Loucy (cell line): Measurements from ENCODE around the gene COL25A1.

ENCODE experiments used
- H2AFZ ChIP-seq: fragments of 200-600 bp; sonication (generic); 2 replicates; pipeline ENCODE4 v1.6.0; 2016; ENCODE audit warnings: antibody characterized with exemption, mild to moderate bottlenecking, low read length, moderate library complexity
- H3F3A ChIP-seq: fragments of 200-600 bp; 2 replicates; pipeline ENCODE4 v1.6.0; 2016; ENCODE audit warnings: antibody characterized with exemption, low read depth, mild to moderate bottlenecking
- H3K27me3 ChIP-seq: fragments of 200-600 bp; sonication (generic); 2 replicates; pipeline ENCODE4 v1.6.1; 2014; ENCODE audit warnings: low read length, mild to moderate bottlenecking; ENCODE audit not compliant: insufficient read depth, poor library complexity, severe bottlenecking
- H3K36me3 ChIP-seq: fragments of 200-600 bp; sonication (generic); 2 replicates; pipeline ENCODE4 v1.6.1; 2016; ENCODE audit warnings: low read length; ENCODE audit not compliant: insufficient read depth
- H3K4me1 ChIP-seq: fragments of 200-600 bp; sonication (generic); 2 replicates; pipeline ENCODE4 v1.5.1; 2014; ENCODE audit warnings: low read length, mild to moderate bottlenecking; ENCODE audit not compliant: insufficient read depth, poor library complexity, severe bottlenecking
- H3K4me2 ChIP-seq: fragments of 200-600 bp; sonication (generic); 2 replicates; pipeline ENCODE4 v1.6.0; 2014; ENCODE audit warnings: antibody characterized with exemption, low read length, low read depth, mild to moderate bottlenecking; ENCODE audit not compliant: poor library complexity, severe bottlenecking
- H3K4me3 ChIP-seq: fragments of 200-600 bp; sonication (generic); 2 replicates; pipeline ENCODE4 v1.5.1; 2014; ENCODE audit warnings: low read length, mild to moderate bottlenecking, mixed read lengths; ENCODE audit not compliant: poor library complexity, severe bottlenecking
- H3K79me2 ChIP-seq: fragments of 200-600 bp; sonication (generic); 2 replicates; pipeline ENCODE4 v1.6.1; 2014; ENCODE audit warnings: low read length; ENCODE audit not compliant: insufficient read depth
- H3K9ac ChIP-seq: fragments of 200-600 bp; sonication (generic); 2 replicates; pipeline ENCODE4 v1.6.0; 2014; ENCODE audit warnings: mild to moderate bottlenecking, low read depth, low read length, moderate library complexity; ENCODE audit not compliant: poor library complexity, severe bottlenecking
- H3K9me2 ChIP-seq: fragments of 200-600 bp; sonication (generic); replicated peaks from 2 replicates; pipeline ENCODE4 v1.6.1; 2016; ENCODE audit warnings: low read depth, low read length, mixed read lengths
- H3K9me3 ChIP-seq: fragments of 200-600 bp; sonication (generic); 2 replicates; pipeline ENCODE4 v1.6.1; 2014; ENCODE audit warnings: mild to moderate bottlenecking, antibody characterized with exemption, low read length, low read depth; ENCODE audit not compliant: insufficient read depth
- H4K20me1 ChIP-seq: fragments of 200-600 bp; sonication (generic); 2 replicates; pipeline ENCODE4 v1.6.0; 2014; ENCODE audit warnings: antibody characterized with exemption, low read length, mild to moderate bottlenecking; ENCODE audit not compliant: insufficient read depth, poor library complexity, severe bottlenecking
- EZH2phosphoT487 ChIP-seq: fragments of 200-600 bp; IDR thresholded peaks from 2 replicates; pipeline ENCODE4 v1.6.1; 2018; ENCODE audit warnings: antibody characterized with exemption, mild to moderate bottlenecking, moderate library complexity, borderline replicate concordance
- TF ChIP-seq, protein P1 (sequence below): fragments of 200-600 bp; sonication (generic); conservative IDR thresholded peaks from 2 replicates; pipeline ENCODE4 v1.5.1; 2014; ENCODE audit warnings: mild to moderate bottlenecking, antibody characterized with exemption, low read length

The COL25A1 gene

DNA sequence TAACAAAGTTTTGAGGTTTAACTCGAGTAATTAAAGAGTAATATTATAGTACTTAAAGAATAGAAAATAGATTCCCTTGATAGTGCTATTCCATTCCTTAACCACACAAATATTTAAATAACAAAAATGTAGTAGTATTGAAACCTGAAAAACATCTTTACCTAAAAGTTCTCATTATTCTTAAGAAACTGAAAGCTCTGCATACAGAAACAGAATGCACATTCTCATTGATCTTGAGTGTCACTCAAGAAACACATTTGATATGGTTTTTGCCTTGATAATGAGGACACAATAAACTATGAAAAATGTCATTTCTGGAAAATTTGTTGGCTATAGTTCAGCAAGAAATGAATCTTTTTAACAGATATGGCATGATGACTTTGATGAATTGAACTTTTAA is 268.5 kb downstream of the COL25A1 start:
- Histone ChIP-seq H4K20me1 (no peaks in the 10 kb centered on the region), H3K4me2 (no peak overlapping the region), H3K9ac (no peak overlapping the region), H3K79me2 (no peaks in the 10 kb centered on the region), H3F3A (no peaks in the 10 kb centered on the region), H3K9me3 (no peaks in the 10 kb centered on the region), H3K27me3 (no peaks in the 10 kb centered on the region), H3K4me1 (no peaks in the 10 kb centered on the region), H3K4me3 (no peak overlapping the region), H2AFZ (no peak overlapping the region), H3K9me2 (no peaks in the 10 kb centered on the region), H3K36me3 (no peaks in the 10 kb centered on the region)
- TF ChIP-seq EZH2phosphoT487: no peak
- TF ChIP-seq, protein P1, sequence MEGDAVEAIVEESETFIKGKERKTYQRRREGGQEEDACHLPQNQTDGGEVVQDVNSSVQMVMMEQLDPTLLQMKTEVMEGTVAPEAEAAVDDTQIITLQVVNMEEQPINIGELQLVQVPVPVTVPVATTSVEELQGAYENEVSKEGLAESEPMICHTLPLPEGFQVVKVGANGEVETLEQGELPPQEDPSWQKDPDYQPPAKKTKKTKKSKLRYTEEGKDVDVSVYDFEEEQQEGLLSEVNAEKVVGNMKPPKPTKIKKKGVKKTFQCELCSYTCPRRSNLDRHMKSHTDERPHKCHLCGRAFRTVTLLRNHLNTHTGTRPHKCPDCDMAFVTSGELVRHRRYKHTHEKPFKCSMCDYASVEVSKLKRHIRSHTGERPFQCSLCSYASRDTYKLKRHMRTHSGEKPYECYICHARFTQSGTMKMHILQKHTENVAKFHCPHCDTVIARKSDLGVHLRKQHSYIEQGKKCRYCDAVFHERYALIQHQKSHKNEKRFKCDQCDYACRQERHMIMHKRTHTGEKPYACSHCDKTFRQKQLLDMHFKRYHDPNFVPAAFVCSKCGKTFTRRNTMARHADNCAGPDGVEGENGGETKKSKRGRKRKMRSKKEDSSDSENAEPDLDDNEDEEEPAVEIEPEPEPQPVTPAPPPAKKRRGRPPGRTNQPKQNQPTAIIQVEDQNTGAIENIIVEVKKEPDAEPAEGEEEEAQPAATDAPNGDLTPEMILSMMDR: no peak

DNA sequence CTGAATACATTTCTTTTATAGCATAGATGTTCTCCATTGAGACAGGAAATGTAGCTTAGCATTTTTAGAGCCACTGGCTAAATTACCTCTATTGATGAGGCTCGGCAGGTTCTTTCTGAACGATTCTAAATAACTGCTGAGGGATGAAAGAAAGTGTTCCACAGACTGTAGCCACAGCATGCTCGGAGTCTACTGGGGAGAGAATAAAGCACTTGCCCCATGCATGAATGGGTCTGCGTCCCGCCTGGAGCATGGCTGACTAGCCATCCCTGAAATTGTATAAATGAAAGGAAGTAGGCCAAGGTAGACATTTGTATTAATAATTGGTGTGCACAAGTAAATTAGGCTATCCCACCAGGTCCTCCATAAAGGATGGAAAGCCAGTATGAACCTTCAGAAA is 269.8 kb downstream of the COL25A1 start:
- Histone ChIP-seq H3K4me1 (no peaks in the 10 kb centered on the region), H3K9me2 (no peaks in the 10 kb centered on the region), H4K20me1 (no peaks in the 10 kb centered on the region), H2AFZ (no peak overlapping the region), H3K79me2 (no peaks in the 10 kb centered on the region), H3K4me2 (no peak overlapping the region), H3K9me3 (no peaks in the 10 kb centered on the region), H3K27me3 (no peaks in the 10 kb centered on the region), H3F3A (no peaks in the 10 kb centered on the region), H3K4me3 (no peak overlapping the region), H3K36me3 (no peaks in the 10 kb centered on the region), H3K9ac (no peak overlapping the region)
- TF ChIP-seq, protein P1: no peak
- TF ChIP-seq EZH2phosphoT487: no peak

DNA sequence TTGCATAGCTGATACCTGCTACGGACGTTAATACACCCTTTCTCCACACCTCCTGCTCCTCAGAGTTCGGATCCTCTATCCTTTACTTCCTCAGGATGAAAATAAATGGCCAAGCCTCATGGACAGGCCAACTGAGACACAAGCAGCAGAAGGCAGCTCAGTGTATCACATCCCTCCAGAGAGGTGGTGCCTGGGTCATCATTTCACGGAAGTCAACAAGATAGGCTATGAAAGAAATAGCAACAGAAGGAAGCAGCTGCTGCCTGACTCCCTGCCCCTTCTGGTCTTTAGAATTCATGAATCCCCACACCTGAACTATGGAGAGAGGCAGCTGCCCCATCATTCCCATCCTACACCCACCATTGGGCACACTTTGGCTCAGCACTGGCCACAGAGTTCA is 272.5 kb downstream of the COL25A1 start:
- H3K9me2 ChIP-seq: no peaks in the 10 kb centered on the region
- no peaks in the 10 kb centered on the region for H3K27me3 ChIP-seq
- no peak overlapping the region for H3K4me3 ChIP-seq
- no peak for TF ChIP-seq EZH2phosphoT487
- TF ChIP-seq, protein P1: no peak
- H3K79me2 ChIP-seq: no peaks in the 10 kb centered on the region
- no peak overlapping the region for H3K4me2 ChIP-seq
- no peak overlapping the region for H2AFZ ChIP-seq
- H3F3A ChIP-seq: no peaks in the 10 kb centered on the region
- H3K4me1 ChIP-seq: no peaks in the 10 kb centered on the region
- no peaks in the 10 kb centered on the region for H4K20me1 ChIP-seq
- no peaks in the 10 kb centered on the region for H3K36me3 ChIP-seq
- no peaks in the 10 kb centered on the region for H3K9me3 ChIP-seq
- H3K9ac ChIP-seq: no peak overlapping the region
